GM21528 (cell line): Measurements from ENCODE around the gene CDK14.
"Not testable (repeated sequence)": the region's sequence is repeated elsewhere in the genome, so short reads cannot be mapped to it uniquely, and the experiment has no call there.

Experiments
- ATAC-seq: cut with Tn5 transposase; IDR thresholded peaks from one replicate; pipeline ENCODE4 v1.9.1; 2021; ENCODE audit warnings: mild to moderate bottlenecking, moderate library complexity; ENCODE audit not compliant: unreplicated experiment, low FRiP score

CDK14 gene

DNA sequence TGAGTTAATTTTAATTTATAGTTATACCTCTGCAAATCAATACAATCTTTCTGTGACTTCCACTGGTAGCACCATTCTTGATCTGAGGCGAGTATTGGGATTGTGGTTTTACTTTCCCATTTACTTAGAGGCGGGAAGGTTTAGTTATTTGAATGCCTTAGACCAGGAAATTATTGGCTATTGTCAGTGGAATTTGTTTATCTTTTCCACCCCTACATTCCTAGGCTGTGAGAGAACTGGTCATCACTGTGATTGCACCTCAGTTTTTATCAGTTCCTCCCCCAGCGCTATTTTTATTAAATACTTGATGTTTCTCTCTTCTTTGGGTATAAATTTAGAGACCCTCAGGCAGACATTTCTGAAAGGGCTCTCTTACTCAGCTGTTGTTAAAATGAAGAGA is 29.9 kb downstream of the CDK14 start:
- ATAC-seq: no peak

DNA sequence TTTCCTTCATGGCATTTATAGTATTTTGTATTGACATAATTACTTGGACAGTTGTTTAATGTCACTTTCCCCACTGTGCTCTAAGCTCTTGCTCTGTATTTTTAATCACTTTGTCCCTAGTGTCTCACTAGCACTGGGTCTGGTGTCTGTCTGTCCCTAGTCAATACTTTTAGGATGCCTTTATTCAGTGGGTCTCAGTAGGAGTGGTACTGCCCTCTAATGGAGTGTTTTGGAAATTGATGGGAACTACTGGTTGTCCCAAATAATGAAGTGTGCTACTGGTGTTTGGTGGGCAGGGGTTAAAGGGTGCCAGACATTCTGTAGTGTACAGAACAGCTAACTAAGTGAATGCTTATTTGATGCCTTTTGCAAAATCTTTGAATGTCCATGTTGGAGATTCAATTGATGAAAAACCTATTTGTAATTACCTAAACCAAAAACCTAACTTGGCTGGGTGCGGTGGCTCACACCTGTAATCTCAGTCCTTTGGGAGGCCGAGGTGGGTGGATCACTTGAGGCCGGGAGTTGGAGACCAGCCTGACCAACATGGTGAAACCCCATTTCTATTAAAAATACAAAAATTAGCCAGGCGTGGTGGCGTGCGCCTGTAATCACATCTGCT is 33.3 kb downstream of the CDK14 start:
- peak; percentile 76 for ATAC-seq

DNA sequence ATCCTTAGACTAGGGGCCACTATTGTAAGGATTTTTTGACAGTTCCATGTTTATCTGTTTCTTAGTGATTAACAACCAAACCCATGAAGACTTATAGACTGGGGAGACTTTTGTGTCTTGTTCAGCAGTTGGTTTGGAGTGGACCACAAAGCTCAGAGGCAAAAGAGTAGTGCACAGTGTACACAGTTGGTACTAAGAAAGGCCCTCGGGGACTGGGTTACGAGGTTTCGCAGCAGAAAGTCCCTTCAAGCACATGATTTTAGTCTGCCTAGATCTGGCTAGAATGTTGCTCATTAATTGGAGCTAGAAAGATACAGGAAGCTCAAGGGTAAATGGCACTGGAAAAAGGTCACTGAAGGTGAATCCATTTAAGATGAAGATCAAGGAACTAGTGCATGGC is 35.4 kb downstream of the CDK14 start:
- no peak for ATAC-seq

DNA sequence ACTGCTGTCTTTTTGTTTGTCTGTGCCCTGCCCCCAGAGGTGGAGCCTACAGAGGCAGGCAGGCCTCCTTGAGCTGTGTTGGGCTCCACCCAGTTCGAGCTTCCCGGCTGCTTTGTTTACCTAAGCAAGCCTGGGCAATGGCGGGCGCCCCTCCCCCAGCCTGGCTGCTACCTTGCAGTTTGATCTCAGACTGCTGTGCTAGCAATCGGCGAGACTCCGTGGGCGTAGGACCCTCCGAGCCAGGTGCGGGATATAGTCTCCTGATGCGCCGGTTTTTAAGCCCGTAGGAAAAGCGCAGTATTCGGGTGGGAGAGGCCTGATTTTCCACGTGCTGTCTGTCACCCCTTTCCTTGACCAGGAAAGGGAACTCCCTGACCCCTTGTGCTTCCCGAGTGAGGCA is 43.6 kb downstream of the CDK14 start:
- not testable (repeated sequence) for ATAC-seq

DNA sequence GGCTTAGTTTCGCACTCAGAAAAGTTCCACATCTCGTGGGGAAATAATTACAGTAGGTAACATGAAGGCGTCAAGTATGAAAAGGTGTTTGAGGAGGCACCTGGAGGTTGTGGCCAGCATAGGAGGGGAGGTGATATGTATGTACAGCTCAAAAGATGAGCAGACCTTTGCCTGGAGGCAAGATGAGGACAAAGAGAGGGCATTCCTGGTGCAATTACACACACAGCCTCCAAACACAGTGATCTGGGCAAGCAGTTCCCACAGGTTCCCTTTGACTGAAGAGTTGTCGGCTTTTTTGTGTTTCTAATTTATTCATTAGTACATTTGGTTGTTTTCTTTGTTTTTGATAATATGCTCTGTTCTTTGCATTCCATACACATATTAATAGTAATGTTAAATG is 46.9 kb downstream of the CDK14 start:
- no peak for ATAC-seq

DNA sequence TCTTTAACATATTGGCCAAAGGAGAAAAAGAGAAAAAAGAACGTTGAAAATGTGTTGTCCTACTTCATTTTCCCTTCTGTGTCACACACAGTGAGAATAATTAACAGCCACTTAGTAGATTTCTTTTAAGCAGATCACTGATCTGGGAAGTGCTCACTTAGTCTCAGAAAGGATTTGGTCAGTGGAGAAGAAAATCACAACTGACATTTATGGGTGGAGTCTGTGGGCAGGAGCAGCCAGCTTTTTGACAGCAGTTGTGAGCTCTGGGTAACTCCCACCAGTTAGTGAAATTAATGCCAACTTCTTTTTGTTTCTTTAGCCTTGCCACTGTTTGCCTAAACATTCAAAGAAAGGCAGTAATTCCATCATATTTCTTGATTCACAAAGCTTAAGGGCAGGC is 49.7 kb downstream of the CDK14 start:
- ATAC-seq: peak; percentile 73

DNA sequence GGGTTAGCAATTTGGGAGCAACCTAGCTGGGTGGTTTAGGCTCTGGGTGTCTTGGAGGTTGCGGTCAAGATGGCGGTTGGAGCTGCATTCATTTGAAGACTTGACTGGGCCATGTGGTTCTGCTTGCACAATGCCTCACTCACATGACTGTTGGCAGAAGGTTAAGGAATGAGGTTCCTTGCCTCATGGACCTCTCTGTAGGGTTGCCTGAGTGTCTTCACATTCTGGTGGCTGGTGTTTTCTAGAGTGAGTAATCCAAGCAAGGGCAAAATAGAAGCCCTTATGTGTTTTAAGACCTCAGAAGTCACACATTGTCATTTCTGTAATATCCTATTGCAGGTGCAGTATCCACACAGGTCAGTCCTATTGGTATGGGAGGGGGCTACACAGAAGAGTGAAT is 52.0 kb downstream of the CDK14 start:
- ATAC-seq: no peak

DNA sequence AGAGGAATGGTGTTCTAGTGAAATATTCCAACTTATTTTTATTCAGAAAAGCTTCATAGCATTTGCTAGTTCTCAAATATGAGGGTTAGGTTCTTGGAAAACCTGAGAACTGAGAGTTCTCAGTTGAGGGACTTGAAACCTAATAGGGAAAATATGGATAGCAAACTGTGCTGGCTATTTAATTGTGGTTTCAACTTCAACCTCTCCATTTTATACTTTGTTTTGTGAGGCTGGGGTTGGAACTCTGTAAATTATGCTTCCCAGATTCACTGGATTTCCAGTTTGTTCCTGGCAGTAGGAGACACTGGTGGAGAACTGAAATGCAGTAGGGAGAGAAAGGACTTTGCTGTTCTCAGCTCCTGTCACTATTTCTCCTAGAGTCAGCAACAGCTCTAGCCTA is 52.7 kb downstream of the CDK14 start:
- no peak for ATAC-seq

DNA sequence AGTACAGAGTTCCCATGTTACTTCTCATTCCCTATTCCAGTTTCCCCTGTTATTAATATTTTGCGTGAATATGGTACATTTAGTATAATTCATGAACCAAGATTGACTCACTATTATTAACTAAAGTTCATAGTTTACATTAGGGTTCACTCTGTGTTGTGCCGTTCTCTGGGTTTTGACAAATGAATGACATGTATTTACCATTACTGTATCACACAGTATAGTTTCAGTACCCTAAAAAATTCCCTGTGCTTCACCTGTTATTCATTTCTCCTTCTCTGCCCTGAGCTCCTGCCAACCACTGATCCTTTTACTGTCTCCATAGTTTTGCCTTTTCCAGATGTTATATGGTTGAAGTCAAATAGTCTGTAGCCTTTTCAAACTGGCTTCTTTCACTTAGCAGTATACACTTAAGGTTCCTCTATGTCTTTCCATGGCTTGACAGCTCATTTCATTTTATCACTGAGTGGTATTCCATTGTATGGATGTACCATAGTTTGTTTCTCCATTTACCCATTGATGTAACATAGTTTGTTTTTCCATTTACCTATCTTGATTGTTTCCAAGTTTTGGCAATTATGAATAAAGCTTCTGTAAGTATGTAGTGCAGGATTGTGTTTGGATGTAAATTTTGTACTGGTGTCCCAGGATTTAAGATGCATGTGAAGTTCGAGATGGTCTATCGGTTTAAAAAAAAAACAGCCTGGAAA is 58.8 kb downstream of the CDK14 start:
- no peak for ATAC-seq

DNA sequence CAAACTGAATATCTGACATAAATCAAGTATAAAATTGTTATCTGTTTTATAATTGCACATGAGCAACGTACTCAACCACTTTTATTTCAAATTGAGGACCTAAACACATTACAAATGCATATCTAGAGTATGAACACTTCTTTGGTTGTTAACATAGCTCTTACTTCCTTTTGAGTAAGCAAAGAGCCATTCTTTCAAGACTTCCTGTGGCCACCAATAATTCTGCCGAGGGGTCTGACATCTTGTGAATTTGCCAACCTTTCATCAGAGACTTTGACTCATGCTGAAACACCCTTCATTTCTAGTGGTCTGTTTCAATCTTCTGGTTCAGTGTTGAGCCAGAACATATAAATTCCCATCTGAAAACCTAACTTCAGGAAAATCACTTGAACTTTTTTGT is 59.4 kb downstream of the CDK14 start:
- peak; percentile 53 for ATAC-seq

DNA sequence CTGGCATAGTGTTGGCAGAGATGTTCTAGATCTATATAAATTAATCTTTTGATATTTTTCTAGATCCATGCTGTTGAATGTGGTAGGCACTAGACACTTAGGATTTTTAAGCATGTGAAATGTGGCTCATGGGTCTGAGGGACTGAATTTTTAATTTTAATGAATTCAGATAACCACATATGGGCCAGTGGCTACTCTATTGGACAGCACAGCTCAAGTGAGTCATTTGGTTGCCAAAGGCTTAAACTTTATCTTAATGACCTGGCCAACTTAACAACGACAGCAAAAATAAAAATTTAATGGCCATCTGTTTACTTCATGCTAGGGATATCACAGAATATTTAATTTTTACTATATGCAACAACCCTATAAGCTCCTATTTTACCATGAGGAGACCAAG is 61.4 kb downstream of the CDK14 start:
- no peak for ATAC-seq

DNA sequence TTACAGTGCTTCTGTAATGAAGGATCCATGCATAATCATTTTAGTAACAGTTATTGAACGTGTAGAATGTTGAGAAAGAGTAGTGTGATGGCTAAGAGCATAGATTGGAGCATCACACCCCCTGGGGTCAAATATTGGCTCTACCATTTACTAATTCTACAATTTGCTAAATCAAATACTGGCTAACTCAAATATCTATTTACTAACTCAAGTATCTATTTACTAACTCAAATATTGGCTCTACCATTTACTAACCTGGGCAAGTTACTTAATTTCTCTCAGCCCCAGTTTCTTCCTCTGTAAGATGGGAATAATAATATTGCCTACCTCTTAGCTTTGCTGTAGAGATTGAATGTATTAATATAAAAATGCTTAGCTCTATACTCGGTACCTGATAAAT is 64.0 kb downstream of the CDK14 start:
- no peak for ATAC-seq

DNA sequence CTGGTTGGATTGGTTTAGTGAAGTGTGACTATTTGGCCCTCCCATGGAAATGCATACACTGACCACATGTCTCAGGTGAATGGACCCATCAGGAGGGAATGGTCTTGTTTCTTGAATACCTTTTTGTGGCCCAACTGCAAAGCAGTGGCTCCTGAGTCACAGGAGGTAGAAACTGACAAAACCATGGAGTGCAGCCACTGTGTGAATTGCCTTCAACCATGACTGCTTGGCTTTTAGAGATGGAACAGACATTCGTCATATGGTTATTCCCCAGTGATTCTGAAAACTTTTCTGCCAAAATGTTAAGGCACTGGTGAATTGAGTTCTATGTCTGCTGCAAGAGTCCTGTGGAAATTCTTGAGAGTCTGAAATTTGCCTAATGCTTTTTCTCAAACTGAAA is 64.7 kb downstream of the CDK14 start:
- ATAC-seq: no peak

DNA sequence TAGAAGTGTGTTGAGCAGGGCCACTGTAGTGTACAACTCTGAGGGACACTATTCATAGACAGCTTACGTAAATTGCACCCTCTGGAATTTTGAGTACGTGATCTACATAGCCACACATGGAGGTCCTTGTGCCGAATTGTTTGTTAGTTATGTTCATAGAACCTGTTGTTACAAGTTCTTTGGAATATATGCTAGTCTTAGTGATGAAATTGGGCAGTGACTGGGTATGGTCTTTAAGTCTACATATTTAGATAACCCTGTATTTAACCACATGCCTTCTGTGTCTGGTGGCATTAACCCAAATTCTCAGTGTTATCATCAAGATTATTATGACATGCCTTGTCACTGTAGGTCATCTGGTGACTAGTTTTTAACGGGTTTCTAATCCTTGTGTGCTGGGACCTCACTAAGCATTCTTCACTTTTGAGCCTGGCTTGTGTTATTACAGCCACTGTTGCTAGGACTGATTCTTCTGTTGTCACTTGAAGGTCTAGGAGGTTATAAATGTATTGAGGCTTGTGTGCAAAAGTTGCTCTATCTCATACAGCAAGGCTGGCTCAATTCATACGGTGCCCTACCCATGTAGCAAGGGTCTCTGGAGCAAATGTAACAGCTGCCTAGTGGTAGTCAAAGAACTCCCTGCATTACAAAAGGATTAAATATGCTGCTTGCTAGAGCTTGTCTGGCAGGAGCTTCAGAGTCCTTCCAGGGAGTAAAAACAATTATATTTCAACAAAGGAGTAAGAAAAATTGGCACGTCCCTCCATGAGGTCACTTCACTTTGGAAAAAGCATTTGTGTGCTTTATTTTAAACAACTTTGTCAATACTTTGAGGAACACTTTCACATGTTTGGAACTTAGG is 65.4 kb downstream of the CDK14 start:
- ATAC-seq: no peak

DNA sequence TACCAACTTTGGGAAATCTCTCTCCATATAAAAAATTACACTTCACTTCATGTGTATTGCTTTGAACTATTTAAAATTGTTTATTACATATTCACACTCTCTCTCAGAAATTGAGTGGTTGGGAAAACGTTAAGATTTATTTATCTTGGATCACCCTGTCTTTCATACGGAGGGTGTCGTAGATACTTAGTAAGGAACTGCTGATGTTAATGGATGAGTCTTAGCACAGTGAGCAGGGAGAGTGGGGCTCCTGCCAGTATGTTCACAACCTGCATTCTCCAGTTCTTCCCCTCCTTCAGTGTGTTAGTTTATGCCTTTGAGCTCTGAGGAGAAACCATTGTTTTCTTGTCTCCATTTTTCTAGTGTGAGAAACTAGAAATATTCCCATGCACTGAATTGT is 67.1 kb downstream of the CDK14 start:
- ATAC-seq: no peak

DNA sequence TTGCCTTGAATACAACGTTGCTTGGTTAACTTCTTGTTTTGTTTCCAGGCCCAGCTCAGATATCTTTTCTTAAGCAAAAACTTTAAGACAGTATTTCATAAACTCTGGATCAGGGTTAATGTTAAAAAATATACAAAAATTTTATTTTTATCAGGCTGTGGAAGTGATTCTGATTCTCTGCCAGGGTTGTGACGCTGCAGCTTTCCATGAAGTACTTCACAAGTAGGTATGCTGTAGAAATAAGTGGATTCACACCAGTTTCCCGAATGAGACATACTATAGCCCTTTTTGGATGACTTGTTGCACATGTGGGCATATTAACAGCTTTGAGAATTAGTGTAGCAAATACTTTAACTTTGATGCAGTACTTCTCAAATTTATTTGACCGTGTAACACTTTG is 70.1 kb downstream of the CDK14 start:
- ATAC-seq: no peak

DNA sequence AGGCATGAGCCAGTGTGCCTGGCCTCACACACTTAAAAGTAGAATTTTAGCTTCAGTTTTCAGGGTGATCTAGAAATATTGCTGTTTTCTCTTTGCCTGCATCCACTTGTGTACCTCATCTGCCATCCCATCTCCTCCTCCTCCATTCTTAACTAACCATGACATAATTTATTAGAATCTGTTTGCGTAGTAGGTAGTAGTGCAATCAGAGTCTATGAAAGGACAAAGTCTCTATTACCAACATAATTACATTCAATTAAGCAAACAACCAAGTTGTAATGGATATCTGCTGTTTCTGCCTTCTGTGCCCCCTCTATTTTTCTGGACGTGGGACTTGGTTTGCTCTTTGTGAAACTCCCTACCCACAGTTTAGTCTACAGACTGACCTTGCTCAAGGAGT is 72.9 kb downstream of the CDK14 start:
- ATAC-seq: peak; percentile 23

DNA sequence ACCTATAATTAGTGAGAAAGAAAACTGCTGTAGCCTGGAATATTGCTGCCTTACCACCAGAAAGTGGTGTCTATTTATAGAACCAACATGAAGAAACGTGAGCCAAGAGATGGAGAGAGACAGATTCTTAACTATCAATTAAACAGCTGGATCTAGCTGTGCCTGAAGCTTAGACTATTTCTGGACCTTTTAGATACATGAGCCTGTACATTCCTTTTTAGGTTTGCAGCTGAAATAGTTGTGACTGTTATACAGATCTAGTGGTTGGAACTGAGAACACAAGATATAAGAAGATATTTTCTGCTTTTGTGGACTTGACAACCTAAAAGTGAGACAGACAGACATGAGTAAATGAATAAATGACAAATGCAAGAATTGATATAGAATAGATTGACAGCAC is 73.4 kb downstream of the CDK14 start:
- peak; percentile 64 for ATAC-seq

DNA sequence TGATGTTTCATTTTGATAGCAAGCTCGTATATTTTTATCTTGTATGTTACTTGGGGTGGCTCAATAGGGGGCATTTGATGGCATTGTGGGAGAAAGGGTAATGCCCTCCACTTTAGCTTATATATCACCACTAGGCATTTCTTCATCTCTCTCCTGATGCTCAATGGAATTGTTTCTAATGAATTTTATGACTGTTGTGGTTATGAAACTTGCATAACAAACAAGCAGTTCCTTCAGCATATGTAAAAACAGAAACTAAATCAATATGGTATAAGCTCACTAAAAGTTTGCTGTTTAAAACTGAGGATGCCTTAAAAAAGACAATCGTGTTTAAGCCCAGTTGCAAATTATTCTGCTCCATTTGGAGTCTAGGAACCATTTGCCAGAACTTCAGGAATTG is 75.5 kb downstream of the CDK14 start:
- ATAC-seq: no peak

DNA sequence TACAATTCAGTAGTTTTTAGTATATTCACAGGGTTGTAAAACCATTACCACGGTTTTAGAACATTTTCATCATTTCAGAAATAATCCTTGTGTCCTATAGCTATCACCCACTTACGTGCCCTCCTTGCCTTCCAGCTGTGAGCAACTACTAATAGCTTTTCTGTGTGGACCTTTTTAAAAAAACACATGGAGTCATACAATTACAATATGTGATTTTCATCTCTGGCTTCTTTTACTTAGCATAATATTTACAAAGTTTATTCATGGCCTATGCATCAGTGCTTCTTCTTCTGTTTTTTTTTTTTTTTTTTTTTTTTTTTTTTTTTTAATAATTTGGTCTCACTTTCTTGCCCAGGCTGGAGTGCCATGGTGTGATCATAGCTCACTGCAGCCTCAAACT is 76.1 kb downstream of the CDK14 start:
- ATAC-seq: no peak

DNA sequence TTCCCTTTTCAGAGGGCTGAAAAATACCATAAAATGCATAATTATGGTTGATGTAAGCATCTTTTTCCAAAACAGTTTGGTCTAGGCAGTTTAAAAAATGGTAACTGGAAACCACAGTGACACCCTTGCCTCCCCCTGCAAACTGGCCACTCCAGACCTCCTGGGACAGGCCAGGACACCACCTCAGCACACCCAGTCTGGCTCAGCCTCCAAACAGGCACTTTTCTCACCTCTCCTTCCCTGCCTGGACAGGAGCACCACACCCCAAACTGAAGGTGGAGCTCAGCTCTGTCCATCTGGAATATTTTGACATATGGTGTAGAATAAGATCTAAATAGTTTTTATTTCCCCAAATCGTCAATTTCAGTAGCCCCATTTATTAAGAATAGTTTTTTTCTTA is 78.5 kb downstream of the CDK14 start:
- no peak for ATAC-seq

DNA sequence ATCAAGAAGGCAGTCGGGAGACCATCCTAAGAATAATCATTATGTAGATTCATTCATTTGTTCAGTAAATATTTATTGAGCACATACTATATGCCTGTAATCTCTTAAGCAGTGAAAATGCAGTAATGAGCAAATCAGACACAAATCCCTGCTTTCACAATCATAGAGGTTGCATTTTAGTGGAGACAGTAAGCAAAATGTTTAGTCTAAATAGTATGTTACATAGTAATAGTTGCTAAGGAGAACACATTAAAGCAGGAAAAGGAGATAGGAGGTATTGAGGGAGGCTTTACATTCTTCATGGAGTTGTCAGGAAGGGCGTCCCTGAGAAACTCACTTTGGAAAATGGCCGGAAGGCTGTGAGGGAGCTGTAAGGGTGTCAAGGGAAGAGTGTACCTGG is 79.9 kb downstream of the CDK14 start:
- ATAC-seq: no peak
